Adipocyte (in vitro differentiated cells): Measurements from ENCODE around the gene CARF.
"Not testable (repeated sequence)": the region's sequence is repeated elsewhere in the genome, so short reads cannot be mapped to it uniquely, and the experiment has no call there.

Experiments used
- DNase-seq: peaks from one replicate; pipeline ENCODE4 v3.0.0-alpha.2; 2015; ENCODE audit warnings: low read depth
- H3K27me3 ChIP-seq: replicated peaks from 2 replicates; pipeline ENCODE4 v1.7.0; 2013; ENCODE audit warnings: mild to moderate bottlenecking, low read length, moderate library complexity; ENCODE audit not compliant: control insufficient read depth, insufficient read depth
- H3K36me3 ChIP-seq: 2 replicates; pipeline ENCODE4 v1.7.0; 2013; ENCODE audit warnings: low read length, mild to moderate bottlenecking, moderate library complexity; ENCODE audit not compliant: control insufficient read depth, insufficient read depth, severe bottlenecking
- H3K4me1 ChIP-seq: 2 replicates; pipeline ENCODE4 v1.7.0; 2013; ENCODE audit warnings: mild to moderate bottlenecking, low read length, moderate library complexity; ENCODE audit not compliant: control insufficient read depth, insufficient read depth
- H3K4me3 ChIP-seq: 2 replicates; pipeline ENCODE4 v1.7.0; 2013; ENCODE audit warnings: mild to moderate bottlenecking, low read length, moderate library complexity
- H3K9ac ChIP-seq: 2 replicates; pipeline ENCODE4 v1.7.0; 2013; ENCODE audit warnings: mild to moderate bottlenecking, low read length, moderate library complexity
- H3K9me3 ChIP-seq: 2 replicates; pipeline ENCODE4 v1.7.0; 2013; ENCODE audit warnings: mild to moderate bottlenecking, low read length, moderate library complexity; ENCODE audit not compliant: control insufficient read depth

CARF gene

GRCh38 chr2:202989749-202990148 lies 77.7 kb downstream of the CARF start:
- H3K9ac ChIP-seq = no peak overlapping the region
- H3K27me3 ChIP-seq = no peaks in the 10 kb centered on the region
- DNase-seq = no peak
- H3K9me3 ChIP-seq = no peaks in the 10 kb centered on the region
- H3K4me1 ChIP-seq = no peaks in the 10 kb centered on the region
- H3K4me3 ChIP-seq = no peak overlapping the region
- peaks cover 6% of the 10 kb centered on the region for H3K36me3 ChIP-seq

GRCh38 chr2:202990501-202990900 lies 78.4 kb downstream of the CARF start:
- Histone ChIP-seq H3K27me3 (no peaks in the 10 kb centered on the region), H3K4me3 (no peak overlapping the region), H3K9me3 (no peaks in the 10 kb centered on the region), H3K36me3 (peaks cover 5% of the 10 kb centered on the region), H3K4me1 (no peaks in the 10 kb centered on the region), H3K9ac (no peak overlapping the region)
- no peak for DNase-seq

DNA sequence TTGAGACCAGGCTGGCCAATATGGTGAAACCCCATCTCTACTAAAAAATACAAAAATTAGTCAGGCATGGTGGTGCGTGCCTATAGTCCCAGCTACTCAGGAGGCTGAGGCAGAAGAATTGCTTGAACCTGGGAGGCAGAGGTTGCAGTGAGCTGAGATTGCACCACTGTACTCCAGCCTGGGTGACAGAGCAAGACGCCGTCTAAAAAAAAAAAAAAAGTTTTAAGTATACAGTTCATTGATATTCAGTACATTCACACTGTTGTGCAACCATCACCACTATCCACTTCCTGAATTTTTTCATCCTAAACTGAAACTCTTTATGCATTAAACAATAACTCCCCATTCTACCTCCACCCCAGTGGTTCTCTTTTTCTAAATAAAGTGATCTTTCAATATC lies 85.0 kb downstream of the CARF start:
- not testable (repeated sequence) for H3K9ac ChIP-seq, H3K9me3 ChIP-seq, H3K27me3 ChIP-seq, H3K4me1 ChIP-seq, H3K4me3 ChIP-seq, H3K36me3 ChIP-seq
- peak; percentile 58 for DNase-seq

DNA sequence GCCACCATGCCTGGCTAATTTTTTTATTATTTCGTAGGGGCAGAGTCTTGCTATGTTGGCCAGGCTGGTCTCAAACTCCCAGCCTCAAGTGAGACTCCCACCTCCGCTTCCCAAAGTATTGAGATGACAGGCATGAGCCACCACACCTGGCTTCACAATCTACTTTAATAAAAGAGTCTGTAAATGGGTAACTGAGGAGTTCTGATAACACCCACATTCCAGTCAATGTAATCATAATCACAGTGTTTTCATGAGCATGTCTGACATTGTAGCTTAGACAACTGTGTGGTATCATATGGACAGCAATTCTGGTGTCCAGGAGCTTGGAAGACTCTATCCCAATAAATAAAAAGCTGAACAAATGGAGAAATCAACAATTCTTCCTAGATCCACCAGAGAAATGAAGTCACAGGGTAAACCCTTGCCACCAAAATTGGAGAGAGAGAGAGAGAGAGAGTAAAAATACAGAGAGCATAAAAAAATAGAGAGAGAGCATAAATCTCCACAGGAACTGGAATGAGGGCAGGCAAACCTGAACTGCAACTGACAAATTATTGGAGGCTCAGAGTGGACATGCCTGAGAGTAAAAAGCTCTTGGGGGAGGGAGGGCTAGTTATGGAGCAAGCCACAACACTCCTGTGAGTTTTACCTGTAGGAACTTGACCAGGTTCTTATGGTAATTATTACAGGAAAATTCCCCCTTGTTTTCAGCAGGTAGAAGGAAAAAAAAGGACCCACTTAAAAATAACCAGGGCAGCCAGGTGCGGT lies 90.2 kb downstream of the CARF start:
- H3K27me3 ChIP-seq = no peaks in the 10 kb centered on the region
- no peak overlapping the region for H3K4me3 ChIP-seq
- H3K36me3 ChIP-seq = no peaks in the 10 kb centered on the region
- no peak overlapping the region for H3K9ac ChIP-seq
- no peaks in the 10 kb centered on the region for H3K4me1 ChIP-seq
- no peak for DNase-seq
- H3K9me3 ChIP-seq = no peaks in the 10 kb centered on the region

GRCh38 chr2:203003716-203004115 lies 91.6 kb downstream of the CARF start:
- Histone ChIP-seq H3K4me3 (no peak overlapping the region), H3K36me3 (no peaks in the 10 kb centered on the region), H3K9me3 (no peaks in the 10 kb centered on the region), H3K27me3 (no peaks in the 10 kb centered on the region), H3K4me1 (no peaks in the 10 kb centered on the region), H3K9ac (no peak overlapping the region)
- no peak for DNase-seq

DNA sequence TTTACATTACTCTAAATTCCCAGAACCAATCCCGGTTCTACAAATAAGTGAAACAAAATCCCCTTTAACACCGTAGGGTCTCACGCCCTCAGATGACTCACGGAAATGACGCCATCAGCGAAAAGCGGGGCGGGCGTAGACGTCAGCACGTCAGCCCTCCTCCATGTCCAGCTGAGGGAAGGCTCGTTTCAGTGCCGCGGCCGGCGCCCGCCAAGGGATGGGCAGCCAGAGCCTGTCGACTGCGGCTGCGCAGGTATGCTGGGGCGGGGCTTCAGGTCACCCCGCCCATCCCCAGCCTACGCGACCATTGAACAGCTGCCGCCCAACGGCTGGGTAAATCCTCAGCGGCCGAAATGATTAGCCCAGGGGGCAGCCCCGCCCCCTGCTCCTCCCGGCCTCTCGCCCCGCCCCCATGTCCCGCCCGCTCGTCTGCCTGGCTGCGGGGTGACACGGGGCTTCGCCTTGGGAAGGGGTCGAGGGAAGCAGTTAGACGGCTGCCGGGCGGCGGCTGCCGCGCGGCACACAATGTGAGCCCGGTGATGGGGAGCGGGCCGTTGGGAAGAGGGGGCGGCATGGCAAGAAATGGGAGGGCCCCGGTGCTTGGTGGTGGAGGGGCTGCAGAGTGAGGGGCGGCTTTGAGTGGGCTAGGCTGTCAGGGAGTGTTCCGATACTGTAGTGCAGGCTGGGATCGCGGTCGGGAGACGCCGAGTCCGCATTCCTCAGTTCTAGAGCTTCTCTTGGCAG lies 102.6 kb downstream of the CARF start, which contains the start of gene NBEAL1:
TSS of gene NBEAL1 (plus strand) at position 420 of the 744 bp plus-strand sequence. CDS start 1,510 bp downstream, outside the sequence.
- peak within 1 kb of the TSS; percentile 96 for H3K4me3 ChIP-seq

GRCh38 chr2:203016716-203017115 lies 104.6 kb downstream of the CARF start:
- H3K4me1 ChIP-seq = peaks cover 39% of the 10 kb centered on the region
- H3K9ac ChIP-seq = peak overlapping the region; percentile 98
- peak overlapping the region; percentile 96 for H3K4me3 ChIP-seq
- no peaks in the 10 kb centered on the region for H3K36me3 ChIP-seq
- DNase-seq = peak; percentile 27
- no peaks in the 10 kb centered on the region for H3K27me3 ChIP-seq
- H3K9me3 ChIP-seq = no peaks in the 10 kb centered on the region

More for the DNA sequence above, 102.6 kb downstream of the CARF start, which contains the start of gene NBEAL1:
- Histone ChIP-seq H3K9me3 (no peaks in the 10 kb centered on the region), H3K36me3 (no peaks in the 10 kb centered on the region), H3K9ac (peak within 1 kb of the TSS; percentile 98), H3K4me1 (peaks cover 31% of the 10 kb centered on the region), H3K27me3 (no peaks in the 10 kb centered on the region)
- peak; percentile 100 for DNase-seq

DNA sequence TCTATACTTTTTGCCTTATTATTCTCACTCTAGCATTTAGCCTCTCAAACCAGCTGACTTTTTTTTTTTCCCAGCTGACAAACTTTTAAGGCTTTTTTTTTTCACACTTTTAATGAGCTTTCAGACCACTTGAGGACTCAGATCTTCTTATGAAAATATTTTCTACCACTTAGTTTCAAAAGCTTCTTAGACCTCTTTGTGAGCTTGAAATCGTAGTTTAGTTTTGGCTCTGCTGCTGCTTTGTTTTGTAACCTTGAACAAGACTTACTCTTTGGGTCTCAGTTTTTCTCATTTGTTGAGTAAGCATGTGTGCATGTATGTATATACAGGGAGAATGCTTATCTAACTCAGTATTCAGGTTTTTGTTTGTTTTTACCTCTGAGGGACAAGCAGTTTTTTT lies 106.1 kb downstream of the CARF start:
- no peaks in the 10 kb centered on the region for H3K9me3 ChIP-seq
- peak overlapping the region; percentile 96 for H3K4me3 ChIP-seq
- H3K4me1 ChIP-seq = peaks cover 54% of the 10 kb centered on the region
- peak; percentile 52 for DNase-seq
- H3K9ac ChIP-seq = peak overlapping the region; percentile 98
- no peaks in the 10 kb centered on the region for H3K27me3 ChIP-seq
- H3K36me3 ChIP-seq = no peaks in the 10 kb centered on the region

DNA sequence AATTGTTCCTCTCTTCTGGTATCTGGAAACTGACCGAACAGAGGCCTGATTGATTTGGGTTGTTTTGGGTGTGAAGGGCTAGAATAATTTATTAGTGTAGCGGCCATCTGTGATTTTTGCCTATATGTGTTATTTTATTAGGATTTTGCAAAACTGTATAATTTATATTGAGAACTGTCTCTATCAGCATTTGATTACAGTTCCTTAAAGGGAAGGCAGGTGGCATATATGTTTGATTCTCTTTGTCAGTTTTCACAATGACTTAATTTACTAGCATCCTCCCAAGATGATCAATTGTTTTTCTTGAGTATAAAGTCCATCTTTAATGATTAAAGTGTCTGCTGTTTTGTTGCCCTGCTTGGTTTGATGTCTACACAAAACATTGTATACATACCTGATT lies 107.1 kb downstream of the CARF start:
- Histone ChIP-seq H3K36me3 (no peaks in the 10 kb centered on the region), H3K4me3 (peak overlapping the region; percentile 96)

GRCh38 chr2:203021991-203022390 lies 109.9 kb downstream of the CARF start:
- peaks cover 52% of the 10 kb centered on the region for H3K4me1 ChIP-seq
- H3K27me3 ChIP-seq = no peaks in the 10 kb centered on the region
- peak overlapping the region; percentile 69 for H3K9ac ChIP-seq
- H3K9me3 ChIP-seq = no peaks in the 10 kb centered on the region
- H3K36me3 ChIP-seq = peaks cover 3% of the 10 kb centered on the region
- H3K4me3 ChIP-seq = peak overlapping the region; percentile 65
- DNase-seq = peak; percentile 14

More for the DNA sequence above, 107.1 kb downstream of the CARF start:
- H3K9me3 ChIP-seq = no peaks in the 10 kb centered on the region
- H3K4me1 ChIP-seq = peaks cover 56% of the 10 kb centered on the region
- H3K9ac ChIP-seq = peak overlapping the region; percentile 98
- H3K27me3 ChIP-seq = no peaks in the 10 kb centered on the region
- no peak for DNase-seq

GRCh38 chr2:203022751-203023150 lies 110.7 kb downstream of the CARF start:
- peak overlapping the region; percentile 65 for H3K4me3 ChIP-seq
- H3K9me3 ChIP-seq = no peaks in the 10 kb centered on the region
- H3K4me1 ChIP-seq = peaks cover 48% of the 10 kb centered on the region
- peaks cover 8% of the 10 kb centered on the region for H3K36me3 ChIP-seq
- H3K27me3 ChIP-seq = no peaks in the 10 kb centered on the region
- DNase-seq = peak; percentile 36
- peak overlapping the region; percentile 69 for H3K9ac ChIP-seq
